Measurements from ENCODE around the gene ATXN7. TPM values are rescaled to one million over a fixed set of nuclear protein-coding genes. Genes with fewer than 3 reads are reported as not detected.

Gene ATXN7
- polyA plus RNA-seq, 1 experiment, result 10.7 TPM

DNA sequence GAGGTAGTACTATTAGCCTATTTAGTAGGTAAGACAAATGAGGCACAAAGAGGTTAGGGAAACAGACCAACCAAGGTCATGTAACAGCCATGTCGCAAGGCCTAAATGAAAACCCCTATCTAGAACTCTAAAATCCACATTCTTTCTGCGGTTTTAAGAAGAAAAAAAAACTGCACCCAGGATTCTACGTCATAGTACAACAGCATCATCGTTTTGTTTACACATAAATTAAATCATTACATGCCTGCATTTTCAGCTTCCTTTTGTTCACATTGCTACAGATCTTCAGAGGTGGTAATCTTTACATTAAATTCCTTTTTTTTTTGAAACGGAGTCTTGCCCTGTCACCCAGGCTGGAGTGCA lies 160.2 kb downstream of the ATXN7 start:
- H3K27me3 ChIP-seq (ENCODE audit: control insufficient read depth, insufficient read depth, low read length), result no peaks in the 10 kb centered on the region
- TF ChIP-seq, protein P1, sequence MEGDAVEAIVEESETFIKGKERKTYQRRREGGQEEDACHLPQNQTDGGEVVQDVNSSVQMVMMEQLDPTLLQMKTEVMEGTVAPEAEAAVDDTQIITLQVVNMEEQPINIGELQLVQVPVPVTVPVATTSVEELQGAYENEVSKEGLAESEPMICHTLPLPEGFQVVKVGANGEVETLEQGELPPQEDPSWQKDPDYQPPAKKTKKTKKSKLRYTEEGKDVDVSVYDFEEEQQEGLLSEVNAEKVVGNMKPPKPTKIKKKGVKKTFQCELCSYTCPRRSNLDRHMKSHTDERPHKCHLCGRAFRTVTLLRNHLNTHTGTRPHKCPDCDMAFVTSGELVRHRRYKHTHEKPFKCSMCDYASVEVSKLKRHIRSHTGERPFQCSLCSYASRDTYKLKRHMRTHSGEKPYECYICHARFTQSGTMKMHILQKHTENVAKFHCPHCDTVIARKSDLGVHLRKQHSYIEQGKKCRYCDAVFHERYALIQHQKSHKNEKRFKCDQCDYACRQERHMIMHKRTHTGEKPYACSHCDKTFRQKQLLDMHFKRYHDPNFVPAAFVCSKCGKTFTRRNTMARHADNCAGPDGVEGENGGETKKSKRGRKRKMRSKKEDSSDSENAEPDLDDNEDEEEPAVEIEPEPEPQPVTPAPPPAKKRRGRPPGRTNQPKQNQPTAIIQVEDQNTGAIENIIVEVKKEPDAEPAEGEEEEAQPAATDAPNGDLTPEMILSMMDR (IDR thresholded peaks at IDR 0.05; ENCODE audit: low read depth, low read length), result no peak
- H3K9me3 ChIP-seq (ENCODE audit: control insufficient read depth, insufficient read depth, low read length), result no peaks in the 10 kb centered on the region; the same call in 1 of the 2 replicates
- POLR2A ChIA-PET, result no interaction called here
- H3K27ac ChIP-seq (ENCODE audit: low read depth, low read length), result no peak overlapping the region
- no peak for DNase-seq (ENCODE audit: low read depth, low spot score)
- CTCF ChIA-PET, result interaction anchor here (0.6 to 3.9 kb wide), 80 partner anchors 9 to 510 kb away, joined by 3 to 75 read pairs (median 4); partner anchors contain the start of gene PRICKLE2
- H3K4me3 ChIP-seq (ENCODE audit: low read depth, low read length), result no peak overlapping the region

DNA sequence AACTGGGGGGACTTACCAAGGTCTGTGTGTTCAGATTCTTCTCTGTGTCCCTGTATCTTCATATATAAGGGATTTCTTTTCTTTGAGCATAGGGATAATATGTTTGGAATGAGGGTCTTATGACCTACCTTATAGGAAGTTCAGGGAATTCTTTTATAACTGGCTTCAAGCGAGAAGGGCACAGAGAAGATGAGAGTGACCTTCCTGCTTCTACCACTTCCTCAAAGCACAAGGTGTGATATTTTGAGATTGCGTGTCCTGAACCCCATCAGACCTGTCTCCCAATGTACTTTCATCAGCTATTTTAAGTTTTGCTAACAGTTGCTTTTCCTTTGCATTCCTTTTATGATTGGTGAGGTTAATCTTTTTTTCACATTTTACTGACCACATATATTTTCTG lies 162.7 kb downstream of the ATXN7 start:
- TF ChIP-seq, protein P1 (IDR thresholded peaks at IDR 0.05; ENCODE audit: low read depth, low read length), result no peak
- H3K27ac ChIP-seq (ENCODE audit: low read depth, low read length), result no peak overlapping the region
- ChIA-PET POLR2A (no interaction called here), CTCF (interaction anchor here (1.0 to 2.1 kb wide), 3 partner anchors 240 to 504 kb away, joined by 3 to 21 read pairs (median 3); no protein-coding TSS in a partner anchor)
- H3K4me3 ChIP-seq (ENCODE audit: low read depth, low read length), result no peak overlapping the region
- DNase-seq (ENCODE audit: low read depth, low spot score), result no peak
- no peaks in the 10 kb centered on the region for H3K27me3 ChIP-seq (ENCODE audit: control insufficient read depth, insufficient read depth, low read length)
- H3K9me3 ChIP-seq (ENCODE audit: control insufficient read depth, insufficient read depth, low read length), result no peaks in the 10 kb centered on the region; the same call in 1 of the 2 replicates

GRCh38 chr3:64027658-64028057 lies 164.0 kb downstream of the ATXN7 start:
- DNase-seq (ENCODE audit: low read depth, low spot score), result no peak
- H3K27ac ChIP-seq (ENCODE audit: low read depth, low read length), result no peak overlapping the region
- H3K27me3 ChIP-seq (ENCODE audit: control insufficient read depth, insufficient read depth, low read length), result no peaks in the 10 kb centered on the region
- no peaks in the 10 kb centered on the region; the same call in 1 of the 2 replicates for H3K9me3 ChIP-seq (ENCODE audit: control insufficient read depth, insufficient read depth, low read length)
- TF ChIP-seq, protein P1 (IDR thresholded peaks at IDR 0.05; ENCODE audit: low read depth, low read length), result no peak
- POLR2A ChIA-PET, result no interaction called here
- CTCF ChIA-PET, result interaction anchor here (0.8 to 2.1 kb wide), 4 partner anchors 135 to 456 kb away, joined by 3 to 21 read pairs (median 4); no protein-coding TSS in a partner anchor
- H3K4me3 ChIP-seq (ENCODE audit: low read depth, low read length), result no peak overlapping the region

GRCh38 chr3:64028754-64029153 lies 165.1 kb downstream of the ATXN7 start:
- Histone ChIP-seq H3K27ac (ENCODE audit: low read depth, low read length) (no peak overlapping the region), H3K27me3 (ENCODE audit: control insufficient read depth, insufficient read depth, low read length) (no peaks in the 10 kb centered on the region), H3K4me3 (ENCODE audit: low read depth, low read length) (no peak overlapping the region), H3K9me3 (ENCODE audit: control insufficient read depth, insufficient read depth, low read length) (no peaks in the 10 kb centered on the region)
- CTCF ChIA-PET, result interaction anchor here (2.6 to 3.6 kb wide), 2 partner anchors 372 to 455 kb away, joined by 17 to 74 read pairs; no protein-coding TSS in a partner anchor
- POLR2A ChIA-PET, result no interaction called here
- no peak for DNase-seq (ENCODE audit: low read depth, low spot score)
- TF ChIP-seq, protein P1 (IDR thresholded peaks at IDR 0.05; ENCODE audit: low read depth, low read length), result no peak

- Histone ChIP-seq H3K27ac (ENCODE audit: low read depth, low read length) (no peak overlapping the region), H3K9me3 (ENCODE audit: control insufficient read depth, insufficient read depth, low read length) (peaks cover 3% of the 10 kb centered on the region; the same call in 1 of the 2 replicates), H3K4me3 (ENCODE audit: low read depth, low read length) (no peak overlapping the region), H3K27me3 (ENCODE audit: control insufficient read depth, insufficient read depth, low read length) (no peaks in the 10 kb centered on the region)
- ChIA-PET POLR2A (no interaction called here), CTCF (interaction anchor here (0.8 to 3.6 kb wide), 6 partner anchors 101 to 458 kb away, joined by 3 to 74 read pairs (median 6); no protein-coding TSS in a partner anchor)
- TF ChIP-seq, protein P1 (IDR thresholded peaks at IDR 0.05; ENCODE audit: low read depth, low read length), result no peak
- no peak for DNase-seq (ENCODE audit: low read depth, low spot score)
Measured at GRCh38 chr3:64029287-64029686, 165.6 kb downstream of the ATXN7 start.

Measured in AG04450 (cell line).